Esophagus muscularis mucosa (tissue), 4 donors: Measurements from ENCODE around the gene HHIP. TPM values are rescaled to one million over a fixed set of nuclear protein-coding genes. Genes with fewer than 3 reads are reported as not detected.

Source experiments
- DNase-seq: peaks from one replicate; pipeline ENCODE4 v3.0.0-alpha.2; 2017; ENCODE audit errors: extremely low spot score
- H3K27ac ChIP-seq, 4 donors: fragments of 200-600 bp; sonication (generic); replicated peaks in 1 of 4; 1 replicate in 3 of 4; 2 replicates in 1 of 4; pipeline ENCODE4 v1.5.1; 2016 to 2019; ENCODE audit warnings: mild to moderate bottlenecking in 1 of 4
- H3K27me3 ChIP-seq, 4 donors: fragments of 200-600 bp; sonication (generic); one replicate each; pipeline versions ENCODE4 v1.5.1 to v1.6.0; 2016 to 2019
- H3K36me3 ChIP-seq, 4 donors: fragments of 200-600 bp; sonication (generic); one replicate each; pipeline ENCODE4 v1.5.1; 2016 to 2019
- H3K4me1 ChIP-seq, 4 donors: fragments of 200-600 bp; sonication (generic); one replicate each; pipeline ENCODE4 v1.5.1; 2016 to 2019
- H3K4me3 ChIP-seq, 4 donors: fragments of 200-600 bp; sonication (generic); 1 replicate in 2 of 4; 2 replicates in 2 of 4; pipeline ENCODE4 v1.5.1; 2016 to 2019; ENCODE audit warnings: mild to moderate bottlenecking in 4 of 4, moderate library complexity in 1 of 4
- H3K9me3 ChIP-seq, 4 donors: fragments of 200-600 bp; sonication (generic); 1 replicate in 3 of 4; 2 replicates in 1 of 4; pipeline ENCODE4 v1.5.1; 2016 to 2019
- CTCF ChIP-seq, 3 experiments: fragments of 200-600 bp in 2 of 3; fragments of 450-650 bp in 1 of 3; sonication (generic) in 2 of 3; IDR thresholded peaks; one replicate each; pipeline ENCODE4 v1.5.1; 2017 to 2019; ENCODE audit warnings: antibody characterized with exemption in 3 of 3, mild to moderate bottlenecking in 2 of 3, moderate library complexity in 1 of 3
- EP300 ChIP-seq: sonication (generic); formaldehyde crosslinking; IDR thresholded peaks from one replicate; pipeline ENCODE4 v1.6.1; 2017; ENCODE audit warnings: antibody characterized with exemption
- POLR2A ChIP-seq: fragments of 450-650 bp; IDR thresholded peaks from one replicate; pipeline ENCODE4 v1.6.1; 2017; ENCODE audit warnings: antibody characterized with exemption, moderate library complexity, mild to moderate bottlenecking, low read depth
- POLR2AphosphoS5 ChIP-seq, 2 donors: sonication (generic); formaldehyde crosslinking; IDR thresholded peaks; one replicate each; pipeline ENCODE4 v1.6.1; 2017; ENCODE audit warnings: antibody characterized with exemption in 2 of 2
- WGBS: methylation state at CpG from one replicate; pipeline ENCODE4 v1.1.5; 2018; 5-methylcytosine and 5-hydroxymethylcytosine counted together
- intact Hi-C: fragments of 100-400 bp; cut with DNase I; formaldehyde crosslinking; loops from one replicate; pipeline ENCODE4 v1.15.1; 2023
- total RNA-seq, 4 donors: library from RNA; depleted of rRNA; stranded (reverse); fragments of >200 nt; gene quantifications; one replicate each; pipeline versions ENCODE4 v1.1.0 to v1.2.1, GENCODE V29; 2016

Gene HHIP
- total RNA-seq, 4 donors from 2014 or later: under 0.01 to 0.75 (median 0.15) TPM

- 90% methylated on average over 2 of the region's 2 CpGs for WGBS
- H3K4me1 ChIP-seq: no peaks in the 10 kb centered on the region
- no peak overlapping the region for H3K4me3 ChIP-seq
- intact Hi-C loops: no loop called here
- no peak overlapping the region for H3K27ac ChIP-seq
- DNase-seq: no peak
- TF ChIP-seq CTCF (IDR thresholded peaks at IDR 0.05) (no peak), POLR2AphosphoS5 (IDR thresholded peaks at IDR 0.05) (no peak), EP300 (no peak), POLR2A (no peak)
- H3K9me3 ChIP-seq: no peaks in the 10 kb centered on the region
- H3K27me3 ChIP-seq: no peaks in the 10 kb centered on the region
- H3K36me3 ChIP-seq: no peaks in the 10 kb centered on the region
Measured at GRCh38 chr4:144655491-144655890, 9.5 kb downstream of the HHIP start.

- WGBS: 46% methylated on average over 2 of the region's 2 CpGs
- Histone ChIP-seq H3K27ac (no peak overlapping the region), H3K4me3 (no peak overlapping the region), H3K4me1 (no peaks in the 10 kb centered on the region), H3K36me3 (no peaks in the 10 kb centered on the region), H3K9me3 (no peaks in the 10 kb centered on the region), H3K27me3 (no peaks in the 10 kb centered on the region)
- intact Hi-C loops: no loop called here
- DNase-seq: no peak
- no peak for TF ChIP-seq POLR2AphosphoS5 (IDR thresholded peaks at IDR 0.05)
- no peak for TF ChIP-seq CTCF (IDR thresholded peaks at IDR 0.05)
- no peak for TF ChIP-seq EP300
- no peak for TF ChIP-seq POLR2A
Measured at GRCh38 chr4:144656850-144657249, 10.9 kb downstream of the HHIP start.

- H3K4me1 ChIP-seq: no peaks in the 10 kb centered on the region
- H3K9me3 ChIP-seq: no peaks in the 10 kb centered on the region
- intact Hi-C loops: no loop called here
- DNase-seq: no peak
- no peaks in the 10 kb centered on the region for H3K27me3 ChIP-seq
- no peak overlapping the region for H3K4me3 ChIP-seq
- H3K36me3 ChIP-seq: no peaks in the 10 kb centered on the region
- no peak overlapping the region for H3K27ac ChIP-seq
- no peak for TF ChIP-seq CTCF (IDR thresholded peaks at IDR 0.05)
- no peak for TF ChIP-seq EP300
- 99% methylated on average over 8 of the region's 8 CpGs for WGBS
Measured at GRCh38 chr4:144658015-144658567, 12.1 kb downstream of the HHIP start.

GRCh38 chr4:144658903-144659302, 12.9 kb downstream of the HHIP start:
- intact Hi-C loops: no loop called here
- TF ChIP-seq EP300 (no peak), POLR2A (no peak), POLR2AphosphoS5 (IDR thresholded peaks at IDR 0.05) (no peak), CTCF (IDR thresholded peaks at IDR 0.05) (no peak)
- Histone ChIP-seq H3K4me1 (no peaks in the 10 kb centered on the region), H3K27ac (no peak overlapping the region), H3K4me3 (no peak overlapping the region), H3K36me3 (no peaks in the 10 kb centered on the region), H3K9me3 (no peaks in the 10 kb centered on the region), H3K27me3 (no peaks in the 10 kb centered on the region)
- WGBS: 43% methylated on average over 1 of the region's 1 CpG
- no peak for DNase-seq

GRCh38 chr4:144659447-144659846, 13.5 kb downstream of the HHIP start:
- TF ChIP-seq POLR2A: no peak
- no peak for TF ChIP-seq POLR2AphosphoS5 (IDR thresholded peaks at IDR 0.05)
- TF ChIP-seq EP300: no peak
- TF ChIP-seq CTCF (IDR thresholded peaks at IDR 0.05): no peak
- intact Hi-C loops: no loop called here
- 90% methylated on average over 5 of the region's 5 CpGs for WGBS
- Histone ChIP-seq H3K36me3 (no peaks in the 10 kb centered on the region), H3K4me1 (no peaks in the 10 kb centered on the region), H3K27me3 (no peaks in the 10 kb centered on the region), H3K9me3 (no peaks in the 10 kb centered on the region), H3K4me3 (no peak overlapping the region), H3K27ac (no peak overlapping the region)
- no peak for DNase-seq
